ENCODE data around the gene ST6GALNAC3.

The ST6GALNAC3 gene

DNA sequence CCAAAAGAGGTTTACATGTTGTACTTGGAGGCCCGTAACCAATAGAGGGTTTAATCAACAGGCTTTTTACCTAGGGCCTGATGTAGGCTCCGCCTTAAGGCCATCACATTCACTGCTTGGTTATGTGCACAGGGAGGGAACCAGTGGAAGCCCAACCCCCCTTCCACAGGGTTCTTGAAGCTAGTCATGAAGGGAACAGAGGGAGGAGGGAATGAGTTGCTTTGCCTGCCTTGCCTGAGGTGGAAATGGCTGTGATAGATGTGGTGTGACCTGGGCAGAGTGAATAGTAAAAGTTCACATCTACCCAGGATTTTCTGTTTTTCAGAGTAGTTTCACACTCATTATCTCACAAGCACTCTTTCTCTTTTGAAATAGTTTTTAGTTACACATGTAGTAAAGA, 215.1 kb downstream of the ST6GALNAC3 start:
- POLR2A ChIA-PET = no interaction called here
- Histone ChIP-seq H3K4me1 (ENCODE audit: control insufficient read depth, insufficient read depth, low read length) (peaks cover 18% of the 10 kb centered on the region), H3K27ac (ENCODE audit: extremely low read depth, low read depth, low read length) (no peak overlapping the region), H3K4me3 (ENCODE audit: low read depth, low read length) (no peak overlapping the region), H3K36me3 (ENCODE audit: control insufficient read depth in 2 of 2, insufficient read depth in 1 of 2, low read length in 2 of 2) (no peaks in the 10 kb centered on the region), H3K9me3 (ENCODE audit: control insufficient read depth, insufficient read depth, low read depth, low read length) (no peaks in the 10 kb centered on the region)
- CTCF ChIA-PET = no interaction called here
- TF ChIP-seq ZNF239 (tag by site-specific recombination; IDR thresholded peaks at IDR 0.05) (no peak), ZNF157 (tag by site-specific recombination; IDR thresholded peaks at IDR 0.05) (no peak), ZIC2 (tag by site-specific recombination; IDR thresholded peaks at IDR 0.05) (no peak), ZNF600 (tag by site-specific recombination; IDR thresholded peaks at IDR 0.05) (no peak), ZNF585B (tag by site-specific recombination; IDR thresholded peaks at IDR 0.05) (no peak), ZBTB8A (tag by site-specific recombination; IDR thresholded peaks at IDR 0.05) (no peak), ZEB2 (tag by site-specific recombination; IDR thresholded peaks at IDR 0.05) (no peak), KLF16 (tag by site-specific recombination; IDR thresholded peaks at IDR 0.05) (no peak), IKZF3 (tag by site-specific recombination; IDR thresholded peaks at IDR 0.05) (no peak), ZNF670 (tag by site-specific recombination; IDR thresholded peaks at IDR 0.05; ENCODE audit: low read depth) (no peak), GFI1B (tag by site-specific recombination; IDR thresholded peaks at IDR 0.05) (no peak), ZNF140 (tag by site-specific recombination; IDR thresholded peaks at IDR 0.05) (no peak), ZFHX2 (tag by site-specific recombination; conservative IDR thresholded peaks at IDR 0.05) (no peak), ZSCAN18 (tag by site-specific recombination; IDR thresholded peaks at IDR 0.05) (no peak), GLI2 (tag by site-specific recombination; IDR thresholded peaks at IDR 0.05; ENCODE audit: borderline replicate concordance, low read depth) (no peak), ZNF501 (tag by site-specific recombination; IDR thresholded peaks at IDR 0.05) (no peak), ZNF660 (tag by site-specific recombination; IDR thresholded peaks at IDR 0.05) (no peak), ZNF521 (tag by site-specific recombination; IDR thresholded peaks at IDR 0.05) (no peak), SCRT2 (tag by site-specific recombination; IDR thresholded peaks at IDR 0.05) (peak; percentile 40; the same call in 1 of the 2 replicates), ZNF791 (tag by site-specific recombination; IDR thresholded peaks at IDR 0.05) (no peak)
- TF ChIP-seq, protein P1, sequence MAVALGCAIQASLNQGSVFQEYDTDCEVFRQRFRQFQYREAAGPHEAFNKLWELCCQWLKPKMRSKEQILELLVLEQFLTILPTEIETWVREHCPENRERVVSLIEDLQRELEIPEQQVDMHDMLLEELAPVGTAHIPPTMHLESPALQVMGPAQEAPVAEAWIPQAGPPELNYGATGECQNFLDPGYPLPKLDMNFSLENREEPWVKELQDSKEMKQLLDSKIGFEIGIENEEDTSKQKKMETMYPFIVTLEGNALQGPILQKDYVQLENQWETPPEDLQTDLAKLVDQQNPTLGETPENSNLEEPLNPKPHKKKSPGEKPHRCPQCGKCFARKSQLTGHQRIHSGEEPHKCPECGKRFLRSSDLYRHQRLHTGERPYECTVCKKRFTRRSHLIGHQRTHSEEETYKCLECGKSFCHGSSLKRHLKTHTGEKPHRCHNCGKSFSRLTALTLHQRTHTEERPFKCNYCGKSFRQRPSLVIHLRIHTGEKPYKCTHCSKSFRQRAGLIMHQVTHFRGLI (tag by site-specific recombination; IDR thresholded peaks at IDR 0.05) = 0 out of 2 replicates have a peak, but pooled peaks have one; percentile 34
- TF ChIP-seq, protein P2, sequence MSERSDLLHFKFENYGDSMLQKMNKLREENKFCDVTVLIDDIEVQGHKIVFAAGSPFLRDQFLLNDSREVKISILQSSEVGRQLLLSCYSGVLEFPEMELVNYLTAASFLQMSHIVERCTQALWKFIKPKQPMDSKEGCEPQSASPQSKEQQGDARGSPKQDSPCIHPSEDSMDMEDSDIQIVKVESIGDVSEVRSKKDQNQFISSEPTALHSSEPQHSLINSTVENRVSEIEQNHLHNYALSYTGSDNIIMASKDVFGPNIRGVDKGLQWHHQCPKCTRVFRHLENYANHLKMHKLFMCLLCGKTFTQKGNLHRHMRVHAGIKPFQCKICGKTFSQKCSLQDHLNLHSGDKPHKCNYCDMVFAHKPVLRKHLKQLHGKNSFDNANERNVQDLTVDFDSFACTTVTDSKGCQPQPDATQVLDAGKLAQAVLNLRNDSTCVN (tag by site-specific recombination; optimal IDR thresholded peaks at IDR 0.05) = no peak
- TF ChIP-seq, protein P3, sequence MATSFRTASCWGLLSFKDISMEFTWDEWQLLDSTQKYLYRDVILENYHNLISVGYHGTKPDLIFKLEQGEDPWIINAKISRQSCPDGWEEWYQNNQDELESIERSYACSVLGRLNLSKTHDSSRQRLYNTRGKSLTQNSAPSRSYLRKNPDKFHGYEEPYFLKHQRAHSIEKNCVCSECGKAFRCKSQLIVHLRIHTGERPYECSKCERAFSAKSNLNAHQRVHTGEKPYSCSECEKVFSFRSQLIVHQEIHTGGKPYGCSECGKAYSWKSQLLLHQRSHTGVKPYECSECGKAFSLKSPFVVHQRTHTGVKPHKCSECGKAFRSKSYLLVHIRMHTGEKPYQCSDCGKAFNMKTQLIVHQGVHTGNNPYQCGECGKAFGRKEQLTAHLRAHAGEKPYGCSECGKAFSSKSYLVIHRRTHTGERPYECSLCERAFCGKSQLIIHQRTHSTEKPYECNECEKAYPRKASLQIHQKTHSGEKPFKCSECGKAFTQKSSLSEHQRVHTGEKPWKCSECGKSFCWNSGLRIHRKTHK (tag by site-specific recombination; IDR thresholded peaks at IDR 0.05) = no peak
- TF ChIP-seq, protein P4, sequence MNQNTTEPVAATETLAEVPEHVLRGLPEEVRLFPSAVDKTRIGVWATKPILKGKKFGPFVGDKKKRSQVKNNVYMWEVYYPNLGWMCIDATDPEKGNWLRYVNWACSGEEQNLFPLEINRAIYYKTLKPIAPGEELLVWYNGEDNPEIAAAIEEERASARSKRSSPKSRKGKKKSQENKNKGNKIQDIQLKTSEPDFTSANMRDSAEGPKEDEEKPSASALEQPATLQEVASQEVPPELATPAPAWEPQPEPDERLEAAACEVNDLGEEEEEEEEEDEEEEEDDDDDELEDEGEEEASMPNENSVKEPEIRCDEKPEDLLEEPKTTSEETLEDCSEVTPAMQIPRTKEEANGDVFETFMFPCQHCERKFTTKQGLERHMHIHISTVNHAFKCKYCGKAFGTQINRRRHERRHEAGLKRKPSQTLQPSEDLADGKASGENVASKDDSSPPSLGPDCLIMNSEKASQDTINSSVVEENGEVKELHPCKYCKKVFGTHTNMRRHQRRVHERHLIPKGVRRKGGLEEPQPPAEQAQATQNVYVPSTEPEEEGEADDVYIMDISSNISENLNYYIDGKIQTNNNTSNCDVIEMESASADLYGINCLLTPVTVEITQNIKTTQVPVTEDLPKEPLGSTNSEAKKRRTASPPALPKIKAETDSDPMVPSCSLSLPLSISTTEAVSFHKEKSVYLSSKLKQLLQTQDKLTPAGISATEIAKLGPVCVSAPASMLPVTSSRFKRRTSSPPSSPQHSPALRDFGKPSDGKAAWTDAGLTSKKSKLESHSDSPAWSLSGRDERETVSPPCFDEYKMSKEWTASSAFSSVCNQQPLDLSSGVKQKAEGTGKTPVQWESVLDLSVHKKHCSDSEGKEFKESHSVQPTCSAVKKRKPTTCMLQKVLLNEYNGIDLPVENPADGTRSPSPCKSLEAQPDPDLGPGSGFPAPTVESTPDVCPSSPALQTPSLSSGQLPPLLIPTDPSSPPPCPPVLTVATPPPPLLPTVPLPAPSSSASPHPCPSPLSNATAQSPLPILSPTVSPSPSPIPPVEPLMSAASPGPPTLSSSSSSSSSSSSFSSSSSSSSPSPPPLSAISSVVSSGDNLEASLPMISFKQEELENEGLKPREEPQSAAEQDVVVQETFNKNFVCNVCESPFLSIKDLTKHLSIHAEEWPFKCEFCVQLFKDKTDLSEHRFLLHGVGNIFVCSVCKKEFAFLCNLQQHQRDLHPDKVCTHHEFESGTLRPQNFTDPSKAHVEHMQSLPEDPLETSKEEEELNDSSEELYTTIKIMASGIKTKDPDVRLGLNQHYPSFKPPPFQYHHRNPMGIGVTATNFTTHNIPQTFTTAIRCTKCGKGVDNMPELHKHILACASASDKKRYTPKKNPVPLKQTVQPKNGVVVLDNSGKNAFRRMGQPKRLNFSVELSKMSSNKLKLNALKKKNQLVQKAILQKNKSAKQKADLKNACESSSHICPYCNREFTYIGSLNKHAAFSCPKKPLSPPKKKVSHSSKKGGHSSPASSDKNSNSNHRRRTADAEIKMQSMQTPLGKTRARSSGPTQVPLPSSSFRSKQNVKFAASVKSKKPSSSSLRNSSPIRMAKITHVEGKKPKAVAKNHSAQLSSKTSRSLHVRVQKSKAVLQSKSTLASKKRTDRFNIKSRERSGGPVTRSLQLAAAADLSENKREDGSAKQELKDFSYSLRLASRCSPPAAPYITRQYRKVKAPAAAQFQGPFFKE (tag by site-specific recombination; IDR thresholded peaks at IDR 0.05; ENCODE audit: borderline replicate concordance) = no peak
- TF ChIP-seq, protein P5, sequence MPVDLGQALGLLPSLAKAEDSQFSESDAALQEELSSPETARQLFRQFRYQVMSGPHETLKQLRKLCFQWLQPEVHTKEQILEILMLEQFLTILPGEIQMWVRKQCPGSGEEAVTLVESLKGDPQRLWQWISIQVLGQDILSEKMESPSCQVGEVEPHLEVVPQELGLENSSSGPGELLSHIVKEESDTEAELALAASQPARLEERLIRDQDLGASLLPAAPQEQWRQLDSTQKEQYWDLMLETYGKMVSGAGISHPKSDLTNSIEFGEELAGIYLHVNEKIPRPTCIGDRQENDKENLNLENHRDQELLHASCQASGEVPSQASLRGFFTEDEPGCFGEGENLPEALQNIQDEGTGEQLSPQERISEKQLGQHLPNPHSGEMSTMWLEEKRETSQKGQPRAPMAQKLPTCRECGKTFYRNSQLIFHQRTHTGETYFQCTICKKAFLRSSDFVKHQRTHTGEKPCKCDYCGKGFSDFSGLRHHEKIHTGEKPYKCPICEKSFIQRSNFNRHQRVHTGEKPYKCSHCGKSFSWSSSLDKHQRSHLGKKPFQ (tag by site-specific recombination; IDR thresholded peaks at IDR 0.05) = peak; percentile 95

Data from HEK293 (cell line).